T-helper 1 cell treated with Interleukin-12 subunit alpha and Interleukin-12 subunit beta and Interleukin-4 antibody, amounts not matched to agents 30 ng/mL and 1 ng/mL, for 36 hours (primary cell): ENCODE measurements around the gene LMAN1L. TPM values are rescaled to one million over a fixed set of nuclear protein-coding genes. Genes with fewer than 3 reads are reported as not detected.

Source experiments
- intact Hi-C: fragments of 100-400 bp; cut with micrococcal nuclease; formaldehyde crosslinking; loops from one replicate; pipeline ENCODE4 v1.15.1; 2024
- total RNA-seq: library from RNA; stranded (reverse); gene quantifications from 2 replicates; pipeline ENCODE4 v1.2.3, GENCODE V29; 2022

LMAN1L gene
- total RNA-seq, 1 donor from 2014 or later = 3.8 TPM

DNA sequence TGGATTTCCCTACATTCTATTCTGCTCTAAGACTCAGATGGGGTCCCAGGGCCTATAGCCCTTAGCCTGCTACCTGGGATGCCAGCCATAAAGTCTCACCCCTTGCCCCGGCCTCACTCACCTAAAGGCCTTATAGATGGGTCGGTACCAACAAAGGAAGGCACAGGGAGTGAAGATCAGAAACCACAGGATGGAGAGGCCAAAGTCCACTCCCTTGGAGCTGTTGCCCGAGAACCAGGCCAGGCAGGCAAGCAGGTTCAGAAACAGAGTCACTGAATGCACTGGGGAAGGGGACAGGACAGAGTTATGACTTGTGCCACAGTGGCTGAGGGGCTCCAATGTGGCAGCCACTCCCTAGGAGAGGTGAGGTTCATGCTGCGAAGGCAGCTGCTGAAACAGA is 37.8 kb downstream of the LMAN1L start:
- intact Hi-C loops = no loop called here

DNA sequence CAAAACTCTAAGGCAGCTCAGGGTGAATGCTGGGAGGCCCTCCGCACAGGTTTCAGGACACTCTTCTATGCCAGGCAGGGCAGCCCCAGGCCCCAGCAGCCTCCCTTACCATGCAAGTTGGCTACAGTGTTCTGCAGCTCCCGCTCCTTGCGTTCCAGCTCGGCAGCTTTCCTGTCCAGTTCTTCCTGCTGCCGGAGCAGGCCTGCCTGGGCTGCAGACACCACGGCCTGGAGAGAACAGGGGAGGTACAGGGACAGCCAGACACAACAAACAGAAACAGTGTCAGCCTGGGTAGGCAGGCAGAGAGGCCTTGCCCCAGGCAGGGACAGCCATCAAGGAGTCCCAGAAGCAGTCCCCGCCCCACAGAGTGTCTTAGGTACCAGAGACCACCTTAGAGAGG is 39.3 kb downstream of the LMAN1L start:
- intact Hi-C loops = no loop called here

GRCh38 chr15:74854453-74855022 is 41.9 kb downstream of the LMAN1L start:
- intact Hi-C loops = no loop called here

DNA sequence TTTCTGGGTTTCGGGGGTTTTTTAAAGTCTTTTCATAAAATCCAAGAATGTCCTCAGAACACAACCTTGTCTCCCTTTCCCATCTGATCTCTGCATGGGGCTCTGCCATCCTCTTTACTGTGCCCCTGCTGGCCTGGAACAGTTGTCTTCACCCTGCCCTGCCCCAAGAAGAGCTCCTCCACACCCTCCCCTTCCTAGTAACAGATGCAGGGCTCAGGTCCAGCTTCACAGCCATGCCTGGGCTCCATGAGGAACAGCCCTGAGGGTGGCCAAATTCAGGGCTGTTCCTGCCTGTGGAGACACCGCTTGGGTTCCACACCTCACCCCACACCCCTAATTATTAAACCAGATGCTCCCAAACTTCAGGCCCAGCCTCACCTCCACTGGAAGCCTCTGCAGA is 43.2 kb downstream of the LMAN1L start:
- intact Hi-C loops = no loop called here

DNA sequence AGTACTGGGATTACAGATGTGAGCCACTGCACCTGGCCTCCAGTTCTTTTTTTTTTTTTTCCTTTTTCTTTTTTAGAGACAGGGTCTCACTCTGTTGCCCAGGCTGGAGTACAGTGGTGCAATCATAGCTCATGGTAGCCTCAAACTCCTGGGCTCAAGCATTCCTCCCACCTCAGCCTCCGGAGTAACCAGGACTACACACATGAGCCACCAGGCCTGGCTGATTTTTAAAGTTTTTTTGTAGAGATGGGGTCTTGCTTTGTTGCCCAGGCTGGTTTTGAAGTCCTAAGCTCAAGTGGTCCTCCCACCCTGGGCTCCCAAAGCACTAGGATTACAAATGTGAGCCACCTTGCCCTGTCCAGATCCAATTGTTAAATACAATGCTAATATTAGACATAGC is 43.9 kb downstream of the LMAN1L start:
- intact Hi-C loops = no loop called here

- intact Hi-C loops = no loop called here
Observed at GRCh38 chr15:74857082-74857655, 44.5 kb downstream of the LMAN1L start.

DNA sequence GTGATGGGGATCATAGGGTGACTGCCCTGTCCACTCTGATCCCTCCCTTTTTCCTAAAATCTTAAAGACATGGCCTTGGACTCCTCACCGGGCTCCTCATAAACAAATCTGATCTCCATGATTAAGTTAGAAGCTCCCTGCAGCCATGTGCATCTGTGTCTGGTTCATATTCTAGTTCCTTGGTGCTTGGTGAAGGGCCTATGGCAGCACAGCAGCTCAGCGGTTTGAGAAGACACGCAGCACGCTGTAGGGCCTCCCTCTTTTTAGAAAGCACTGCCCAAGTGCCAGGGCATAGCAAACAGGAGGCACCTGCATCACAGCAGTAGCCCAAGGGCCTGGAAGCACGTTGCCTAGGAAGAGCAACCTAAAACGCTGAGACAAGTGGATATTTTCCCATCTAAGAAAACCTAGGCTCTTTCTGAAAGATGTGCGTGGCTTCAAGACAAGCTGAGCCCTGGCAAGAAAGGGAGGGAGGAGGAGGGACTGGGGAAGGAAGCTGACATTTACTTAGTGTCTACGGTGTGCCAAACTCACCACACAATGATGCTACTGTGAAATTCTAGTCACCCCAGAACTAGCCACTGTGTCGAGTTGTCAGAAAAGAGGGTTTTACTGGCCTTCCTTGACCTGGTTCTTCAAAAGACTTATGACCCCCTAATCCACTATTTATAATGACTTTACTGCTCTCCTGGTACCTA is 45.2 kb downstream of the LMAN1L start:
- intact Hi-C loops = no loop called here

DNA sequence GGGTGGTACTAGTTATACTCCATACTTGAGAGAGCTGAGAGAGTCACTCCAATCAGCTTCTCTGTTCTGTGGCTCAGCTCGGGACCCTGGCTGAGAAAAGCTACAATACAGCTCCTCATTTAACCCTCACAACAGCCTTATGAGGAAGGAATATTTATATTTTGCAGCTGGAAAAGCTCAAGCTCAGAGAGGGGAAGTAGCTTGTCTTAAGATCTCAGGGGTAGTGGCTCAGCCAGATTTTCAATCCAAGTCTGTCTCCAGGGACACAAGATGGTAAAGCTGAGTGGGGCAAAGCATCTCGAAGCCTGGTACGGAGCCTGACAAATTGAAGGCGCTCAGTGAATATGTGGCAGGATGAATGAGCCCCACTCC is 45.7 kb downstream of the LMAN1L start:
- intact Hi-C loops = no loop called here

DNA sequence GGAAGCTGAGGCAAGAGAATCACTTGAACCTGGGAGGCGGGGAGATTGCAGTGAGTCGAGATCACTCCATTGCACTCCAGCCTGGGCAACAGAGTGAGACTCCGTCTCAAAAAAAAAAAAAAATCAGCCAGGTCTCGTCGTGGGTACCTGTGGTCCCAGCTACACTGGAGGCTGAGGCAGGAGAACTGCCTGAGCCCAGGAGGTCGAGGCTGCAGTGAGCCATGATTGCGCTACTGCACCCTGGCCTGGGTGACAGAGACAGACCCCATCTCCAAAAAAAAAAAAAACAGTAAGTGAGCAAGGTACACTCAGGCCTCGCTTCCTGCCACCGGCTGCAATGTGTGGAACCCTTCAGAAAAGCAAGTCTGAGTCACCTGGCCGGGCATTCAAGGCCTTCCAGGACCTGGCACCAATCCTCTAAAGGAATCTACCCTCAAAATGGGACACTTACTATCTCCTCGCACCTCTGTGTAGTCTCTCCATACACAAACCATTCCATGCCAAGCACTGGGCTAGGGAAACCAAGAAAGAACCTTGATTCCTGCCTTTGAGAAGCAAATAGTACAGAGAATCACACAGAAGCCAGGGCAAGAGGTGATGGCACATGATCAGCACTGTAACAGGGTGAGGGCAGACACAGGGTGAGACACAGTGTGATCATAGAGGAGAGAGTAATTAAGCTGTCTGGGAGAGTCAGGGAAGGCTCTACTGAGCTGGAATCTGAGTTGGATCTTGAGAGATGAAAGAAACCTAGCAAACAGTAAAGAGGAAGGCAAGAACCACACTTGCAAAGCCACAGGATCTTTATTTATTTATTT is 50.8 kb downstream of the LMAN1L start:
- intact Hi-C loops = no loop called here

GRCh38 chr15:74864296-74864695 is 51.7 kb downstream of the LMAN1L start:
- intact Hi-C loops = no loop called here

DNA sequence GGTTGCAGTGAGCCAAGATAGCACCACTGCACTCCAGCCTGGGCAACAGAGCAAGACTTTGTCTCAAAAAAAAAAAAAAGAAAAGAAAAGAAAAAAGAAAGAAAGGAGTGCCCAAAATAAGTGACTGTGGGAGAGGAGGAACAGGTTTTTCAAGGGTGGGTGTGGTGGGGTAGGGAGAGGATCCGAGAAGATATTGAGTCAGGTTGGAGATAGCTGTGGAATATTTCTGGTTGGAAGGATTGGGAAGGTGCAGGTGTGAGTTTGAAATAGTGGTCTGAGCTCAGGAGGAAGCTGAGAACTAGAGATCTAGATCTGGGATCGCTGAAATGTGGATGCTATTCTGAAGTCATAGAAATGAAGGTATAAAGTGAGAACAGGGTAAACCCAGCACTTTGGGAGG is 52.7 kb downstream of the LMAN1L start:
- intact Hi-C loops = no loop called here

GRCh38 chr15:74866090-74866489 is 53.5 kb downstream of the LMAN1L start:
- intact Hi-C loops = no loop called here

DNA sequence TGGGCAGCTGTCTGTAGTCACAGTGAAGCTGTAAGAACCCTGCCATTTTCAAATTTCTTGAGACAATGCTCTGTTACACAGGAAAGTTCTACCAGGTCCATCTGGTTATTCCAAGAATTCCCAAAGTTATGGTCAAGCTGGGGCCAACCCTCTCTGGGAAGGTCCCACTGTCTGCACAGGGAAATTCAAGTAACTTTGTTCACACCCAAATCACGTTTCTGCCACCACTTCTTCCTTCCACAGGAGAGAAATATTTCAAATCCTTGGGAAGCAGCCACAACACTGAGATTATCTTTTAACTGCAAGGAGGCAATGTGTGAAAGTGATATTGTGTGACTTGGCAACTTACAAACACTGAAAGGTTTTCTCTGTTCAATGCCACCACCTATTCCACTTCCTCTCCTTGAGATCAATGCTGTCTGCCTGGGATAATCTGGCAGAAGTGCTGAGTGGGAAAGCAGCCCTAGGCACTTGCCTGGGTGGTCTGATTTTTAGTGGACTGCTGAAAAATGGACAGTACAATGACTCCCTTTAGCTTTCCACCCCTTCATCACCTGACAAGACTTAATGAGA is 54.9 kb downstream of the LMAN1L start:
- intact Hi-C loops = loop anchor here (1.0 kb wide), 1 partner anchor 7 kb away; no protein-coding TSS in a partner anchor

DNA sequence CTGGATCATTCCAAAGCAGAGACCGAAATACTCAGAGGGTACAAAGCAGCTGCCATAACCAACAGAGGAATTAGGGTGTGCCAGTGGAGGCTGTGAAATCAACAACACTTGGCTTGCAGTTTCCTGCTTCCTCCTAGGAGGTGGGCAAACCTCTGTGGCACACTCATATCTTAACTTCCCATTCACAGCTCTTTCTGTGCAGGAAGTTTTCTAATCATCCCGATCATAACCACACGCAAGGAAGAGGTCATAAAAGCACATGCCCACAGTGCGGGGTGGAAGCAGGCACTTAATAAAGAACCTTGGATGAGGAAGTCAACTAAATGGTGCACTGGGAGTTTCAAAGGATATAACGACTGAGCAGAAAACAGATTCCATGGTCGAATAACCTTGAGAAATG is 55.4 kb downstream of the LMAN1L start:
- intact Hi-C loops = loop anchor here (1.0 kb wide), 1 partner anchor 8 kb away; no protein-coding TSS in a partner anchor

DNA sequence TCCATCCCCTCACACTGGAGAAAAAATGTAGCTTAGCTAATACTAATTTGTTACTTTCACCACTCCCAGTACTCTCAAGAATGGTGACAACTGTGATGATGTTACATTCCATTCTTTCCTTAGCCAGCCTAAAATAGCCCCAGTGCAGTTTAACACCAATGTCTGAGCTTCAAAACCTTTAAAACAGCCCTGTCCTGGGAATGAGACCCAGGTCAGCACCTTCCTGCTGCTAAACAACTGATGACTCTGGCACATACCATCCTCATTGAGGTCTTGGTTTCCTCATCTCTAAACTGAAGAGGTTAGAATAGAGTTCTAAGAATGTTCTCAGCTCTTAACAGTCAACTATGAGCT is 56.7 kb downstream of the LMAN1L start:
- intact Hi-C loops = no loop called here

GRCh38 chr15:74869726-74870407 is 57.2 kb downstream of the LMAN1L start:
- intact Hi-C loops = loop anchor here (1.0 kb wide), 1 partner anchor 25 kb away; no protein-coding TSS in a partner anchor

GRCh38 chr15:74870436-74871215 is 58.0 kb downstream of the LMAN1L start:
- intact Hi-C loops = loop anchor here (1.0 kb wide), 1 partner anchor 25 kb away; no protein-coding TSS in a partner anchor

- intact Hi-C loops = loop anchor here (1.0 to 2.0 kb wide), 12 partner anchors 17 to 753 kb away; partner anchors contain the start of genes COX5A, FAM219B, MAN2C1 and PPCDC
Observed at GRCh38 chr15:74872702-74873035, 60.0 kb downstream of the LMAN1L start.

- intact Hi-C loops = loop anchor here (1.0 to 2.0 kb wide), 12 partner anchors 16 to 752 kb away; partner anchors contain the start of genes COX5A, FAM219B, MAN2C1 and PPCDC
Observed at GRCh38 chr15:74873036-74873755, 60.6 kb downstream of the LMAN1L start, which contains the start of gene SCAMP2. TSS of gene SCAMP2 (minus strand) at chr15:74873365. CDS start at chr15:74873255, 110 bp downstream.
